T-cell (primary cell): ENCODE results near the gene PVR. TPM values are rescaled to one million over a fixed set of nuclear protein-coding genes. Genes with fewer than 3 reads are reported as not detected.

Source experiments
- ATAC-seq, 4 experiments: fragments of 200-7000 bp in 3 of 4; fragments of 150-1000 bp in 1 of 4; cut with Tn5 transposase; replicated peaks in 1 of 4; 1 replicate in 3 of 4; 2 replicates in 1 of 4; pipeline ENCODE4 v1.10.0; 2021; ENCODE audit warnings: moderate library complexity in 3 of 4, mild to moderate bottlenecking in 2 of 4, moderate number of reproducible peaks in 1 of 4
- CTCF ChIA-PET, 2 donors: fragments of 300-600 bp; sonication (Branson Sonifier 250); formaldehyde crosslinking; loops; one replicate each; lab custom pipeline; 2022; ENCODE audit warnings: antibody characterized with exemption in 2 of 2; lab: Charles Lee
- POLR2A ChIA-PET, 2 donors: fragments of 300-600 bp; sonication (Branson Sonifier 250); formaldehyde crosslinking; loops; one replicate each; lab custom pipeline; 2022; ENCODE audit warnings: antibody characterized with exemption in 2 of 2; lab: Charles Lee
- DNase-seq, 35 experiments: peaks; one replicate each; pipeline versions ENCODE4 v3.0.0 to v3.0.0-alpha.2; 2013 to 2023
- H3K27ac ChIP-seq: one replicate; pipeline ENCODE4 v1.5.1; 2013; ENCODE audit warnings: low read length
- H3K27me3 ChIP-seq, 2 experiments: replicated peaks in 1 of 2; 1 replicate in 1 of 2; 2 replicates in 1 of 2; pipeline versions ENCODE4 v1.6.1 to v1.7.0; 2013; ENCODE audit warnings: low read length in 1 of 2, mixed read lengths in 1 of 2; ENCODE audit not compliant: control insufficient read depth in 2 of 2, insufficient read depth in 2 of 2; ENCODE audit errors: extremely low read depth in 1 of 2
- H3K36me3 ChIP-seq, 2 donors: 1 replicate in 1 of 2; 2 replicates in 1 of 2; pipeline versions ENCODE4 v1.6.1 to v1.7.0; 2013; ENCODE audit warnings: low read length in 1 of 2; ENCODE audit not compliant: control insufficient read depth in 2 of 2, insufficient read depth in 1 of 2; ENCODE audit errors: extremely low read depth in 1 of 2
- H3K4me1 ChIP-seq, 2 experiments: 1 replicate in 1 of 2; 2 replicates in 1 of 2; pipeline versions ENCODE4 v1.6.1 to v1.7.0; 2013; ENCODE audit warnings: low read length in 2 of 2, mixed read lengths in 1 of 2; ENCODE audit not compliant: insufficient read depth in 2 of 2, control insufficient read depth in 1 of 2; ENCODE audit errors: extremely low read depth in 1 of 2
- H3K4me3 ChIP-seq, 2 donors: 1 replicate in 1 of 2; 2 replicates in 1 of 2; pipeline versions ENCODE4 v1.5.1 to v1.7.0; 2013; ENCODE audit warnings: mild to moderate bottlenecking in 2 of 2, low read length in 1 of 2, moderate library complexity in 1 of 2; ENCODE audit not compliant: control insufficient read depth in 1 of 2; ENCODE audit errors: extremely low read depth in 1 of 2
- H3K9me3 ChIP-seq: 2 replicates; pipeline ENCODE4 v1.7.0; 2013
- H3K27ac Mint-ChIP-seq, 2 donors: one replicate each; pipeline ENCODE4 v1.8.0; 2020 to 2021; ENCODE audit warnings: mild to moderate bottlenecking in 2 of 2, mixed read lengths in 2 of 2
- H3K27me3 Mint-ChIP-seq, 2 donors: one replicate each; pipeline ENCODE4 v1.8.0; 2021 to 2022; ENCODE audit warnings: mixed read lengths in 2 of 2
- H3K36me3 Mint-ChIP-seq: one replicate; pipeline ENCODE4 v1.8.0; 2021; ENCODE audit warnings: mixed read lengths
- H3K4me1 Mint-ChIP-seq, 3 donors: one replicate each; pipeline ENCODE4 v1.8.0; 2020 to 2022; ENCODE audit warnings: mixed read lengths in 3 of 3, mild to moderate bottlenecking in 1 of 3
- H3K4me3 Mint-ChIP-seq, 3 donors: one replicate each; pipeline ENCODE4 v1.8.0; 2020 to 2022; ENCODE audit warnings: mild to moderate bottlenecking in 3 of 3, mixed read lengths in 3 of 3, moderate library complexity in 3 of 3
- H3K9me3 Mint-ChIP-seq, 3 donors: one replicate each; pipeline ENCODE4 v1.8.0; 2020 to 2022; ENCODE audit warnings: mixed read lengths in 3 of 3
- WGBS: methylation state at CpG from one replicate; pipeline ENCODE4 v1.1.5; 2013; ENCODE audit warnings: missing lambda C conversion rate; ENCODE audit not compliant: insufficient coverage; 5-methylcytosine and 5-hydroxymethylcytosine counted together
- total RNA-seq, 35 experiments: library from RNA in 6 of 35; stranded (reverse) in 6 of 35; fragments of 120-200 nt in 1 of 35; gene quantifications; one replicate each; pipeline versions ENCODE4 v1.2.1 to v1.2.4 and lab custom pipeline; 2013 to 2026

Gene PVR
- total RNA-seq, 5 donors from 2014 or later (not counting 1 experiment from before 2014, with no cell fraction given) = 1.2 to 3.4 (median 2.8) TPM

DNA sequence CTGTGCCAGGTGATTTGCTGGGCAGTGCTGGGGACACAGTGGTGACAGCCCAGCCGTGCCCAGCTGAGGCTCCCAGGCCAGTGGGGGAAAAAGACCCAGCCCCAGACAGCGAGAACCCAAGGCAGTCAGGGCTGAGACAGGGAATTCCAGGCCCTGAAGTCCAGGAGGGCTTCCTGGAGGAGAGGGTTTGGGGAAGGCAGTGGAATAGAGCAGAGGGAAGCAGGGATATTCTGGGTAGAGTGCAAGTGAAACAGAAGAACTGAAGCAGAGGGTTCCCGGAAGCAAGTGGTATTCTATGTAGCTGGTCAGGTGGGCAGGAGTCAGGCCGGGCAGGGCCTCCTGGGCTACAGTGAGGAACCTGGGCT, 53.9 kb downstream of the PVR start:
- 91% methylated on average over 4 of the region's 4 CpGs for WGBS
- POLR2A ChIA-PET = no interaction called here
- no peak overlapping the region for H3K4me3 Mint-ChIP-seq

DNA sequence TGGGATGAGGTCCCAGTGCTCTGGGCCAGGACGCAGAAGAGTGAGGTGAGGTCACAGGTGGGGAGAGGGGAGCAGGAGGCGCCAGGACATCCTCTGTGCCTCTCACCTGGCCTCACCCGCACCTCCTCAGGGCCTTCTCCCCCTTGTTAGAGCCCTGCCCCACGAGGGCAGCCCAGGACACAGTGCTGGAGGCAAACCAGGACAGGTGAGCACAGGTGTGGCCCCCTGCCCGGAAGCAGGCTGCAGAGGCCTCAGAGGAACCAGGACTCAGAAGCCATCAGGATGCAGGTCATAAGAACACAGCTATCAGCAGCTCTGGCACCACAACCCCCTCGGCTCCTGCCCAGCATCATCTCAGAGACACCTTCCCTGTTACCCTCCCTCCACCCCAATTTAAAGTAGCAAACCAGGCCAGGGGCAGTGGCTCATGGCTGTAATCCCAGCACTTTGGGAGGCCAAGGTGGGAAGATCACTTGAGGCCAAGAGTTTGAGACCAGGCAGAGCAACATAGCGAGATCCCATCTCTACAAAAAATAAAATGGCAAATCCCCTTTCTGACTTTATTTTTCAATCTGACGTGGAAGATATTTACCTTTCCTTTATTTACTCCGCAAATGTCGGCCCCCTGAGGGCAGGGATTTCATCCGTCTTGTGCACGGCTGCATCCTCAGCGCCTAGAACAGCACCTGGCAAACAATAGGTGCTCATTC, 54.9 kb downstream of the PVR start, which contains the start of gene CEACAM16:
TSS of gene CEACAM16 (plus strand) at position 660 of the 710 bp plus-strand sequence. CDS start 2,306 bp downstream, outside the sequence.
- CTCF ChIA-PET = no interaction called here

More for the DNA sequence above, 53.9 kb downstream of the PVR start:
- peaks cover 0 to 3% of the 10 kb centered on the region in 2 donors for H3K27me3 Mint-ChIP-seq
- Histone ChIP-seq H3K4me1 (peaks cover 2 to 5% of the 10 kb centered on the region in 2 experiments), H3K9me3 (no peaks in the 10 kb centered on the region), H3K27me3 (peaks cover 0 to 27% of the 10 kb centered on the region in 2 experiments), H3K36me3 (no peaks in the 10 kb centered on the region), H3K27ac (no peak overlapping the region), H3K4me3 (no peak overlapping the region)
- DNase-seq = no peak
- H3K9me3 Mint-ChIP-seq = no peaks in the 10 kb centered on the region
- CTCF ChIA-PET = no interaction called here
- peaks cover 8 to 12% (median 9%) of the 10 kb centered on the region in 3 donors for H3K4me1 Mint-ChIP-seq
- H3K27ac Mint-ChIP-seq = peak overlapping the region in 1 of 2 donors; percentile 46
- ATAC-seq = no peak
- H3K36me3 Mint-ChIP-seq = no peaks in the 10 kb centered on the region

DNA sequence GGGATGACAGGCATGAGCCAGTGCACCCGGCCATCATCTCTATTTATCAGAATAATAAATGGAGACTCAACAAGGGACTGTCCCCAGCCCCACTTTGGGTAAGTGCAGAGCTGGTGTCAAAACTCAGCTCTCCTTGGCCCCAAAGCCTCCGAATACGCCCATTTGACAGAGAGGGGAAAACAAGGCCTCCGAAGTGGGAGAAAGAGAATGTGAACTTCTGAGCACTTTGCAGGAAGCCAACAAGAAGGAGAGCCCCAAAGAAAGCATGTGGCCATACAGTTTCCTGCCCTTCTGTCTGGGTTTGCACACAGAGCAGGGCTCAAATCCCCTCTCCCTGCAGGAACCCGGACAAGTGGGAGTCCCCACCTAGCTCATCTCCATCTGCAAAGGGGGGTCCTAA, 56.8 kb downstream of the PVR start:
- no peak overlapping the region for H3K27ac Mint-ChIP-seq
- WGBS = 80% methylated on average over 2 of the region's 5 CpGs
- peaks cover 3 to 5% of the 10 kb centered on the region in 2 donors for H3K27me3 Mint-ChIP-seq

More for the DNA sequence above, 54.9 kb downstream of the PVR start, which contains the start of gene CEACAM16:
- H3K4me3 Mint-ChIP-seq = no peak within 1 kb of the TSS
- H3K36me3 Mint-ChIP-seq = no peaks in the 10 kb centered on the region
- DNase-seq = no peak
- H3K9me3 Mint-ChIP-seq = no peaks in the 10 kb centered on the region
- H3K27me3 Mint-ChIP-seq = peaks cover 3% of the 10 kb centered on the region in 2 donors
- peaks cover 5 to 8% (median 5%) of the 10 kb centered on the region in 3 donors for H3K4me1 Mint-ChIP-seq
- 85% methylated on average over 6 of the region's 13 CpGs for WGBS
- POLR2A ChIA-PET = no interaction called here
- Histone ChIP-seq H3K4me3 (no peak within 1 kb of the TSS), H3K4me1 (no peaks in the 10 kb centered on the region), H3K9me3 (no peaks in the 10 kb centered on the region), H3K27ac (no peak within 1 kb of the TSS), H3K27me3 (peaks cover 0 to 27% of the 10 kb centered on the region in 2 experiments), H3K36me3 (no peaks in the 10 kb centered on the region)
- no peak within 1 kb of the TSS for H3K27ac Mint-ChIP-seq
- ATAC-seq = no peak

DNA sequence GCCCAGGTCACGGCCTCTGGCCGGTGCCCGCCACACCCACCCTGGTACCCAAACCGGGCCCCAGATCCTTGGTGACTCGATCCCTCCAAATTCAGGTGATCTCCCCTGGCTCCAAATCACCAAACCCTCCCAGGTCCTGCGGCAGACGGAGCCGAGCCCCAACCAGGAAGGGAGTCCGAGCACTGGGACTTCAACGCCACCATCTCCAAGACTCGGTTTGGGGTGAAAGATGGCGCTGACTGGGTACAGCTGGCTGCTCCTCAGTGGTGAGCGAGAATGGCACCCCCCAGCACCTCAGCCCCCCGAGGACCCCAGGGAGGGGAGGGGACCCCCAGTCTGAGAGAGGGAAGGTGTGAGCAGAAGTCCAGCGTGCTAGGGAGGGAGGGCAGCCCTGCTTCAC, 57.5 kb downstream of the PVR start:
- ATAC-seq (no peak), DNase-seq (no peak)
- Mint-ChIP-seq H3K27me3 (peaks cover 3 to 5% of the 10 kb centered on the region in 2 donors), H3K4me3 (no peak overlapping the region), H3K27ac (no peak overlapping the region), H3K36me3 (no peaks in the 10 kb centered on the region), H3K9me3 (no peaks in the 10 kb centered on the region), H3K4me1 (peaks cover 0 to 8% (median 0%) of the 10 kb centered on the region in 3 donors)
- CTCF ChIA-PET = no interaction called here
- no peak overlapping the region for H3K4me3 ChIP-seq
- POLR2A ChIA-PET = no interaction called here
- no peak overlapping the region for H3K27ac ChIP-seq
- no peaks in the 10 kb centered on the region for H3K4me1 ChIP-seq
- 85% methylated on average over 11 of the region's 15 CpGs for WGBS
- peaks cover 0 to 29% of the 10 kb centered on the region in 2 experiments for H3K27me3 ChIP-seq
- no peaks in the 10 kb centered on the region for H3K36me3 ChIP-seq
- no peaks in the 10 kb centered on the region for H3K9me3 ChIP-seq

More for the DNA sequence above, 56.8 kb downstream of the PVR start:
- CTCF ChIA-PET = no interaction called here
- Mint-ChIP-seq H3K36me3 (no peaks in the 10 kb centered on the region), H3K9me3 (no peaks in the 10 kb centered on the region), H3K4me1 (peaks cover 0 to 8% (median 0%) of the 10 kb centered on the region in 3 donors), H3K4me3 (no peak overlapping the region)
- no peaks in the 10 kb centered on the region for H3K4me1 ChIP-seq
- ATAC-seq = no peak
- no peaks in the 10 kb centered on the region for H3K36me3 ChIP-seq
- no peak overlapping the region for H3K27ac ChIP-seq
- no peak overlapping the region for H3K4me3 ChIP-seq
- DNase-seq = no peak
- no peaks in the 10 kb centered on the region for H3K9me3 ChIP-seq
- POLR2A ChIA-PET = no interaction called here
- peaks cover 0 to 27% of the 10 kb centered on the region in 2 experiments for H3K27me3 ChIP-seq

DNA sequence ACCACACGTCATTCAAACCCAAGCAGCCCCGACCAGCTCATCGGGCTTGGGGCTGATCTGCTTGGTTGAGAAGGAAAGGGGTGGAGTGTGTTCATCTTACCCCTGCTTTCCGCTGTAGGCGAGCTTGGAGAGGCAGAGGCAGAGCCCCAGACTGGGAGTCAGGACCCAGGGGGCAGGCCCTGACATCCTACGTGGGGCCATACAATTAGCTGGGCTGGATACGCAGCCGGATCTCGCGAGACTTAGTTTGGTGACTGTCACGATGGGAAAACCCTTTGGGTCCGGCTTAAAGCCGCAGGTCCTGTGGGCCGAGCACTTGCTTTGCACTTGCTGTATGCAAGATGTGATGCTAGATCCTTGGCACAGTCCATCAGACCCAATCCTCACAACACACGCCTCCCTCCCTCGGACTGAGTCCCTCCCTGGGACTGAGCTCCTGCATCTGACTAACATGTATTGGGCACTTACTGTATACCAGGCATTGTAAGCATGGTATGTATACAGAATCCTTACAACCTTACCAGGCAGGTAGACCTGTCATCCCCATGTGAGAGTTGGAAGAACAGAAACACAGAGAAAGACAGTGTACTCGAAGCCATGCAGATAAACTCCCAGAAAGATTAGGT, 59.0 kb downstream of the PVR start:
- DNase-seq (no peak), ATAC-seq (no peak)
- no peaks in the 10 kb centered on the region for H3K36me3 ChIP-seq
- no peaks in the 10 kb centered on the region for H3K36me3 Mint-ChIP-seq
- CTCF ChIA-PET = no interaction called here
- H3K4me1 ChIP-seq = no peaks in the 10 kb centered on the region
- POLR2A ChIA-PET = no interaction called here
- H3K9me3 ChIP-seq = no peaks in the 10 kb centered on the region
- WGBS = 91% methylated on average over 11 of the region's 17 CpGs
- no peaks in the 10 kb centered on the region for H3K9me3 Mint-ChIP-seq
- peaks cover 2 to 3% of the 10 kb centered on the region in 2 donors for H3K27me3 Mint-ChIP-seq
- H3K4me3 Mint-ChIP-seq = no peak overlapping the region
- H3K4me3 ChIP-seq = no peak overlapping the region
- no peak overlapping the region for H3K27ac Mint-ChIP-seq
- H3K27ac ChIP-seq = no peak overlapping the region
- peaks cover 0 to 35% of the 10 kb centered on the region in 2 experiments for H3K27me3 ChIP-seq
- peaks cover 0 to under 1% (median 0%) of the 10 kb centered on the region in 3 donors for H3K4me1 Mint-ChIP-seq

DNA sequence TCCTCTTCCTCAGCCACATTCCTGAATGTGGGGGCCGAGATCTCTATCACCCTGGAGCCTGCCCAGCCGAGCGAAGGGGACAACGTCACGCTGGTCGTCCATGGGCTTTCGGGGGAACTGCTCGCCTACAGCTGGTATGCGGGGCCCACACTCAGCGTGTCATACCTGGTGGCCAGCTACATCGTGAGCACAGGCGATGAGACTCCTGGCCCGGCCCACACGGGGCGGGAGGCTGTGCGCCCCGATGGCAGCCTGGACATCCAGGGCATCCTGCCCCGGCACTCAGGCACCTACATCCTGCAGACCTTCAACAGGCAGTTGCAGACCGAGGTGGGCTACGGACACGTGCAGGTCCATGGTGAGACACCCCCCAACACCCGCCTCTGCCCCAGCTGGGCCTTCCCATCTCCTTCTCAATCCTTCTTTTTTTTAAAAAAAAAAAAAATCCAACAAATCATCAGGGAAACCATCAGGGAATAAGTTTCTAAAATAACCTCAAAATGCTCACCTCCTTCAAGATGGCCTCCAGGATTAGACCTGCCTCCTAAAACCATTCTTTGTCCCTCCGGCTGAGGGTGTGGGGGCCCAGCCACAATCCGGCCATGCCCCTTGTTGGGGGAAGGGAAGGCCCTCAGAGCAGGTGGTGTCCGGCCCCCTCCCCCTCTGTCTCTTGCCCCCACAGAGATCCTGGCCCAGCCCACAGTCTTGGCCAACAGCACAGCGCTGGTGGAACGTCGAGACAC, 59.8 kb downstream of the PVR start:
- H3K36me3 ChIP-seq = no peaks in the 10 kb centered on the region
- no peak overlapping the region for H3K4me3 Mint-ChIP-seq
- H3K9me3 ChIP-seq = no peaks in the 10 kb centered on the region
- ATAC-seq = no peak
- CTCF ChIA-PET = no interaction called here
- 90% methylated on average over 24 of the region's 28 CpGs for WGBS
- no peak overlapping the region for H3K4me3 ChIP-seq
- H3K27me3 ChIP-seq = peaks cover 0 to 32% of the 10 kb centered on the region in 2 experiments
- H3K27ac Mint-ChIP-seq = no peak overlapping the region
- no peaks in the 10 kb centered on the region for H3K9me3 Mint-ChIP-seq
- no peaks in the 10 kb centered on the region for H3K36me3 Mint-ChIP-seq
- H3K4me1 Mint-ChIP-seq = no peaks in the 10 kb centered on the region
- no peaks in the 10 kb centered on the region for H3K4me1 ChIP-seq
- DNase-seq = no peak
- H3K27ac ChIP-seq = no peak overlapping the region
- peaks cover 2 to 3% of the 10 kb centered on the region in 2 donors for H3K27me3 Mint-ChIP-seq
- POLR2A ChIA-PET = no interaction called here
